Measurements from ENCODE around the gene ALDOA.
"Not testable (repeated sequence)": the region's sequence is repeated elsewhere in the genome, so short reads cannot be mapped to it uniquely, and the experiment has no call there.

Gene ALDOA

GRCh38 chr16:30065102-30065942 lies at the start of gene ALDOA:
Gene ALDOA (plus strand): TSS chr16:30065760. CDS start chr16:30066898, 1,138 bp downstream.
- peak within 1 kb of the TSS; percentile 80 for H3K4me3 ChIP-seq (ENCODE audit: low read depth, low read length)
- in situ Hi-C loops (cut with HindIII; ENCODE audit: low sequenced_read_pairs): no loop called here
- TF ChIP-seq CTCF (IDR thresholded peaks at IDR 0.05; ENCODE audit: low read depth, low read length, missing control alignments): no peak
- DNase-seq (ENCODE audit: low read depth): peak; percentile 95

GRCh38 chr16:30016555-30017276 lies 48.8 kb upstream of the ALDOA start:
- no peak for DNase-seq (ENCODE audit: low read depth)
- no peak for TF ChIP-seq CTCF (IDR thresholded peaks at IDR 0.05; ENCODE audit: low read depth, low read length, missing control alignments)
- in situ Hi-C loops (cut with HindIII; ENCODE audit: low sequenced_read_pairs): no loop called here

GRCh38 chr16:30017277-30017656 lies 48.3 kb upstream of the ALDOA start:
- in situ Hi-C loops (cut with HindIII; ENCODE audit: low sequenced_read_pairs): no loop called here
- no peak for DNase-seq (ENCODE audit: low read depth)
- no peak overlapping the region for H3K4me3 ChIP-seq (ENCODE audit: low read depth, low read length)
- TF ChIP-seq CTCF (IDR thresholded peaks at IDR 0.05; ENCODE audit: low read depth, low read length, missing control alignments): no peak

More at GRCh38 chr16:30016555-30017276, 48.8 kb upstream of the ALDOA start:
- no peak overlapping the region for H3K4me3 ChIP-seq (ENCODE audit: low read depth, low read length)

GRCh38 chr16:30017937-30018336 lies 47.6 kb upstream of the ALDOA start:
- DNase-seq (ENCODE audit: low read depth); in situ Hi-C loops (cut with HindIII; ENCODE audit: low sequenced_read_pairs); H3K4me3 ChIP-seq (ENCODE audit: low read depth, low read length): not testable (repeated sequence)

GRCh38 chr16:30018731-30019158 lies 46.8 kb upstream of the ALDOA start:
- TF ChIP-seq CTCF (IDR thresholded peaks at IDR 0.05; ENCODE audit: low read depth, low read length, missing control alignments): no peak
- no peak for DNase-seq (ENCODE audit: low read depth)
- in situ Hi-C loops (cut with HindIII; ENCODE audit: low sequenced_read_pairs): no loop called here
- H3K4me3 ChIP-seq (ENCODE audit: low read depth, low read length): no peak overlapping the region

GRCh38 chr16:30022887-30023286 lies 42.7 kb upstream of the ALDOA start, which contains the start of gene C16orf92:
Gene C16orf92 (plus strand): TSS chr16:30023198. CDS start chr16:30023341, 143 bp downstream.
- no peak for TF ChIP-seq CTCF (IDR thresholded peaks at IDR 0.05; ENCODE audit: low read depth, low read length, missing control alignments)
- no peak within 1 kb of the TSS for H3K4me3 ChIP-seq (ENCODE audit: low read depth, low read length)
- no peak for DNase-seq (ENCODE audit: low read depth)
- in situ Hi-C loops (cut with HindIII; ENCODE audit: low sequenced_read_pairs): no loop called here

GRCh38 chr16:30023586-30023985 lies 42.0 kb upstream of the ALDOA start:
- TF ChIP-seq CTCF (IDR thresholded peaks at IDR 0.05; ENCODE audit: low read depth, low read length, missing control alignments): no peak
- H3K4me3 ChIP-seq (ENCODE audit: low read depth, low read length): no peak overlapping the region
- DNase-seq (ENCODE audit: low read depth): no peak
- in situ Hi-C loops (cut with HindIII; ENCODE audit: low sequenced_read_pairs): no loop called here

Data from astrocyte of the cerebellum (primary cell).